Central memory CD4-positive, alpha-beta T cell (primary cell): ENCODE data around the gene EPSTI1.

Source experiments
- DNase-seq: peaks from one replicate; pipeline ENCODE4 v3.0.0; 2022

The EPSTI1 gene

GRCh38 chr13:43005460-43006236, 13.6 kb upstream of the EPSTI1 start:
- DNase-seq = no peak

- no peak for DNase-seq
These were observed 11.7 kb upstream of the EPSTI1 start for GRCh38 chr13:43003729-43004128.

- no peak for DNase-seq
These were observed 11.0 kb upstream of the EPSTI1 start for GRCh38 chr13:43003010-43003409.

- DNase-seq = no peak
These were observed 10.0 kb upstream of the EPSTI1 start for GRCh38 chr13:43002021-43002420.

- DNase-seq = no peak
These were observed 8.6 kb upstream of the EPSTI1 start for GRCh38 chr13:43000676-43001075.

GRCh38 chr13:42999491-42999890, 7.5 kb upstream of the EPSTI1 start:
- no peak for DNase-seq

GRCh38 chr13:42997381-42997780, 5.3 kb upstream of the EPSTI1 start:
- DNase-seq = no peak

GRCh38 chr13:42996584-42996983, 4.5 kb upstream of the EPSTI1 start:
- no peak for DNase-seq

- no peak for DNase-seq
These were observed 2.8 kb upstream of the EPSTI1 start for GRCh38 chr13:42994878-42995277.

- DNase-seq = no peak
These were observed 702 bp upstream of the EPSTI1 start for GRCh38 chr13:42992764-42993122.

- DNase-seq = peak; percentile 1
These were observed 676 bp downstream of the EPSTI1 start for GRCh38 chr13:42991233-42991897.

GRCh38 chr13:42990291-42991232, 1.5 kb downstream of the EPSTI1 start:
- peak; percentile 35 for DNase-seq

- DNase-seq = no peak
These were observed 5.9 kb downstream of the EPSTI1 start for GRCh38 chr13:42986176-42986574.

- no peak for DNase-seq
These were observed 6.5 kb downstream of the EPSTI1 start for GRCh38 chr13:42985312-42986175.

GRCh38 chr13:42984691-42985090, 7.3 kb downstream of the EPSTI1 start:
- DNase-seq = no peak

GRCh38 chr13:42984026-42984425, 8.0 kb downstream of the EPSTI1 start:
- DNase-seq = no peak

GRCh38 chr13:42981853-42982252, 10.2 kb downstream of the EPSTI1 start:
- DNase-seq = no peak

GRCh38 chr13:42981317-42981716, 10.7 kb downstream of the EPSTI1 start:
- DNase-seq = no peak

GRCh38 chr13:42977219-42977659, 14.8 kb downstream of the EPSTI1 start:
- no peak for DNase-seq

GRCh38 chr13:42976066-42976465, 16.0 kb downstream of the EPSTI1 start:
- DNase-seq = no peak

- no peak for DNase-seq
These were observed 18.5 kb downstream of the EPSTI1 start for GRCh38 chr13:42973581-42973980.

- DNase-seq = no peak
These were observed 20.2 kb downstream of the EPSTI1 start for GRCh38 chr13:42971691-42972347.
